K562 (cell line): Measurements from ENCODE around the gene RYR3. TPM values are rescaled to one million over a fixed set of nuclear protein-coding genes. Genes with fewer than 3 reads are reported as not detected.

ENCODE experiments used
- ARID3B ChIP-seq: fragments of 250-450 bp; sonication (Bioruptor Pico); IDR thresholded peaks from 2 replicates; pipeline ENCODE4 v1.4.0; 2020; ENCODE audit warnings: borderline replicate concordance
- ETS1 ChIP-seq: conservative IDR thresholded peaks from 2 replicates; pipeline ENCODE4 v1.6.1; 2011; ENCODE audit warnings: low read depth, mild to moderate bottlenecking, low read length; ENCODE audit not compliant: control insufficient read depth
- MXI1 ChIP-seq: IDR thresholded peaks from 2 replicates; pipeline ENCODE4 v1.6.1; 2011; ENCODE audit warnings: low read depth, mild to moderate bottlenecking, improper control_type of control experiment, low read length
- PHB ChIP-seq: fragments of 250-450 bp; sonication (Bioruptor Pico); IDR thresholded peaks from 2 replicates; pipeline ENCODE4 v1.5.0; 2021
- RNF219 ChIP-seq: fragments of 250-450 bp; sonication (Bioruptor Pico); IDR thresholded peaks from 2 replicates; pipeline ENCODE4 v1.5.0; 2022; ENCODE audit warnings: mild to moderate bottlenecking
- ZNF398 ChIP-seq: fragments of 250-450 bp; sonication (Bioruptor Pico); IDR thresholded peaks from 2 replicates; pipeline ENCODE4 v1.8.0; 2021; ENCODE audit warnings: moderate library complexity, mild to moderate bottlenecking, inconsistent platforms
- polyA plus RNA-seq, 8 experiments: library from polyadenylated mRNA; depleted of rRNA in 4 of 8; stranded (reverse) in 5 of 8; unstranded in 3 of 8; fragments of >200 nt; fragmentation: Nextera tagmentation in 2 of 8; fragmentation: Illumina TruSeq in 1 of 8; extraction: Ambion mirVana in 2 of 8; extraction: Trizol in 1 of 8; gene quantifications; 2 replicates each; pipeline versions ENCODE4 v1.2.1 to v1.2.3, GENCODE V29; 2011 to 2014; ENCODE audit warnings: inconsistent platforms in 1 of 8, missing spikeins in 1 of 8
- total RNA-seq, 7 experiments: library from RNA; depleted of rRNA in 6 of 7; stranded (reverse); fragments of >200 nt in 6 of 7; fragmentation: Illumina TruSeq in 2 of 7; extraction: Trizol in 2 of 7; gene quantifications; 2 replicates each; pipeline versions ENCODE4 v1.2.1 to v1.2.3, GENCODE V29; 2011 to 2021; ENCODE audit warnings: low replicate concordance in 1 of 7

The RYR3 gene
- total and polyA plus RNA-seq, 9 of the 15 experiments (the other 6 are each of a cell fraction or from before 2014, with no cell fraction given), result 0.04 TPM; not detected in 8

- no peak for TF ChIP-seq ETS1
- TF ChIP-seq ARID3B (CRISPR knock-in tag), result no peak
- TF ChIP-seq ZNF398 (CRISPR knock-in tag), result no peak
- TF ChIP-seq PHB (CRISPR knock-in tag), result no peak
- TF ChIP-seq MXI1, result no peak
- TF ChIP-seq RNF219 (CRISPR knock-in tag), result no peak
- TF ChIP-seq, all 486 proteins: peak for 0
These were observed 222.4 kb downstream of the RYR3 start (continued) for GRCh38 chr15:33533197-33533596.
